ENCODE measurements around the gene STEAP2. TPM values are rescaled to one million over a fixed set of nuclear protein-coding genes. Genes with fewer than 3 reads are reported as not detected.
"Not testable (repeated sequence)": the region's sequence is repeated elsewhere in the genome, so short reads cannot be mapped to it uniquely, and the experiment has no call there.

The STEAP2 gene
- total RNA-seq, 4 donors from 2014 or later = 16.1 to 22.5 (median 19.3) TPM

GRCh38 chr7:90181485-90181884, 30.1 kb upstream of the STEAP2 start:
- no peak for DNase-seq (ENCODE audit: extremely low spot score)
- no peak overlapping the region for H3K4me3 ChIP-seq
- intact Hi-C loops (cut with DNase I) = no loop called here
- peaks cover 0 to 6% (median 0%) of the 10 kb centered on the region in 4 donors for H3K4me1 ChIP-seq
- H3K36me3 ChIP-seq = no peaks in the 10 kb centered on the region
- H3K9me3 ChIP-seq = no peaks in the 10 kb centered on the region
- TF ChIP-seq POLR2A (IDR thresholded peaks at IDR 0.05; ENCODE audit: low read depth) (no peak), CTCF (IDR thresholded peaks at IDR 0.05) (no peak), POLR2AphosphoS5 (IDR thresholded peaks at IDR 0.05) (no peak), EP300 (IDR thresholded peaks at IDR 0.05) (no peak)
- no peaks in the 10 kb centered on the region for H3K27me3 ChIP-seq
- no peak overlapping the region for H3K27ac ChIP-seq (replicated peaks in 1 of 4)

DNA sequence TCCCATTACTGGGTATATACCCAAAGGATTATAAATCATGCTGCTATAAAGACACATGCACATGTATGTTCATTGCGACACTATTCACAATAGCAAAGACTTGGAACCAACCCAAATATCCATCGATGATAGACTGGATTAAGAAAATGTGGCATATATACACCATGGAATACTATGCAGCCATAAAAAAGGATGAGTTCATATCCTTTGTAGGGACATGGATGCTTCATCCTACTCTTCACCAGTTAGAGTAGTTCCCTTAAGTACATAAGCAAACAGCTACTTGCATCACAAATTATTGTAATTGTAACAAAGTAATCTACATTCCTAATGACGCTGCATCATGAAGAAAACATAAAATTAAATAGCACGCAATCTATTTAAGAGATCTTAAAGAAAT, 25.2 kb upstream of the STEAP2 start:
- H3K36me3 ChIP-seq; H3K27ac ChIP-seq (replicated peaks in 1 of 4); H3K27me3 ChIP-seq; H3K9me3 ChIP-seq; H3K4me1 ChIP-seq; intact Hi-C loops (cut with DNase I); DNase-seq (ENCODE audit: extremely low spot score); H3K4me3 ChIP-seq: not testable (repeated sequence)
- 72% methylated on average over 4 of the region's 4 CpGs for WGBS

DNA sequence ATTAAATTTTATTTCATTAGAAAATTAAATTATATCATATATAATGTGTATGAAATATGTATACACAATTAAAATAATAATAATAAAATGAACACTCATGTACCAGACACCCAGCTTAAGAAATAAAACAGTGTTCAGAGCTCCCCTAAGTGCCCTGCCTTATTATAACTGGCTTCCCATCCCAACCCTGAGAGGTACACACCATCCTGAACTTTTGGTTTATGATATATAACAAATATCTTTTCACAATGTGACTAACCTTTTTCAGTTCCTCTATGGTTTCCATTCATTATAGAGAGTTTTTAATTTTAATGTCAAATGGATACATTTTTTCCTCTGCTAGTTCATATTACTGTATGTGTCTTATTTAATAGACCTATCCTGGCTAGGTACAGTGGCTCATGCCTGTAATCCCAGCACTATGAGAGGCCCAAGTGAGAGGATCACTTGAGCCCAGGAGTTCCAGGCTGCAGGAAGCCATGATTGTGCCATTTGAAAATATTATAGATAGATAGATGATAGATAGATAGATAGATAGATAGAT, 24.0 kb upstream of the STEAP2 start:
- no peak overlapping the region for H3K4me3 ChIP-seq
- TF ChIP-seq EP300 (IDR thresholded peaks at IDR 0.05) (no peak), CTCF (IDR thresholded peaks at IDR 0.05) (no peak), POLR2A (IDR thresholded peaks at IDR 0.05; ENCODE audit: low read depth) (no peak), POLR2AphosphoS5 (IDR thresholded peaks at IDR 0.05) (no peak)
- no peak overlapping the region for H3K27ac ChIP-seq (replicated peaks in 1 of 4)
- no peaks in the 10 kb centered on the region for H3K27me3 ChIP-seq
- no peaks in the 10 kb centered on the region for H3K36me3 ChIP-seq
- H3K4me1 ChIP-seq = no peaks in the 10 kb centered on the region
- H3K9me3 ChIP-seq = no peaks in the 10 kb centered on the region
- intact Hi-C loops (cut with DNase I) = no loop called here
- no peak for DNase-seq (ENCODE audit: extremely low spot score)

DNA sequence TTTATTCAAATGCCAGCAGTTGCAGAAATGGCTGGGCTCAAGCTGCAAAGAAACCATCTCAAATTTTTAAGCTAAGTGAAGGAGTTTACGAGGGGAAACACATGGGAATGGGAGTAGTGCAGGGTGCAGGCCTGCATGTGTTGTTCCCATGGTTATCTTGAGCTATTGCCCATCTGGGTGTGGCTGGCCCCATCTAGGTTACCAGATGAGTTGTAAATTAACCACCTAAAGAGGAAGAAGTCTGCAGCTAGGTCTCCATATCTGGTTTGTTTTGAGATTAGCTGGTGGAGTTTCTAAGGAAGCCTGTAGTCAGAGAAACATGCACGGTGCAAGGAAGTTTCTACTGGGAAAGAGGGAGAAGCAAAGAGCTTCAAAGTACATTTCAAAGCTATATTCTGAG, 23.3 kb upstream of the STEAP2 start:
- 71% methylated on average over 2 of the region's 2 CpGs for WGBS

GRCh38 chr7:90190995-90191394, 20.5 kb upstream of the STEAP2 start:
- intact Hi-C loops (cut with DNase I) = no loop called here
- H3K27me3 ChIP-seq = no peaks in the 10 kb centered on the region

More for the DNA sequence above, 23.3 kb upstream of the STEAP2 start:
- DNase-seq (ENCODE audit: extremely low spot score) = no peak
- H3K36me3 ChIP-seq = no peaks in the 10 kb centered on the region
- no peaks in the 10 kb centered on the region for H3K4me1 ChIP-seq
- intact Hi-C loops (cut with DNase I) = no loop called here
- TF ChIP-seq EP300 (IDR thresholded peaks at IDR 0.05) = no peak
- no peak for TF ChIP-seq POLR2A (IDR thresholded peaks at IDR 0.05; ENCODE audit: low read depth)
- TF ChIP-seq POLR2AphosphoS5 (IDR thresholded peaks at IDR 0.05) = no peak
- TF ChIP-seq CTCF (IDR thresholded peaks at IDR 0.05) = no peak
- no peaks in the 10 kb centered on the region for H3K9me3 ChIP-seq
- no peaks in the 10 kb centered on the region for H3K27me3 ChIP-seq
- no peak overlapping the region for H3K4me3 ChIP-seq
- H3K27ac ChIP-seq (replicated peaks in 1 of 4) = no peak overlapping the region

More at GRCh38 chr7:90190995-90191394, 20.5 kb upstream of the STEAP2 start:
- no peaks in the 10 kb centered on the region for H3K36me3 ChIP-seq
- no peak for DNase-seq (ENCODE audit: extremely low spot score)
- no peaks in the 10 kb centered on the region for H3K9me3 ChIP-seq
- H3K4me1 ChIP-seq = no peaks in the 10 kb centered on the region
- H3K4me3 ChIP-seq = no peak overlapping the region
- H3K27ac ChIP-seq (replicated peaks in 1 of 4) = no peak overlapping the region
- TF ChIP-seq POLR2AphosphoS5 (IDR thresholded peaks at IDR 0.05) = no peak
- no peak for TF ChIP-seq POLR2A (IDR thresholded peaks at IDR 0.05; ENCODE audit: low read depth)
- TF ChIP-seq EP300 (IDR thresholded peaks at IDR 0.05) = no peak
- no peak for TF ChIP-seq CTCF (IDR thresholded peaks at IDR 0.05)

Measured in esophagus muscularis mucosa (tissue), 4 donors.